ENCODE results near the gene TBC1D1. TPM values are rescaled to one million over a fixed set of nuclear protein-coding genes. Genes with fewer than 3 reads are reported as not detected.

The TBC1D1 gene
- total RNA-seq, 1 donor from 2014 or later: 78.9 TPM

GRCh38 chr4:37858112-37858511, 32.8 kb upstream of the TBC1D1 start:
- DNase-seq (ENCODE audit: low spot score in 2 of 2, unreplicated experiment in 2 of 2): no peak
- TF ChIP-seq CTCF (IDR thresholded peaks at IDR 0.05; ENCODE audit: unreplicated experiment): no peak
- Mint-ChIP-seq H3K36me3 (peaks cover 18% of the 10 kb centered on the region), H3K27ac (no peak overlapping the region), H3K9me3 (no peaks in the 10 kb centered on the region), H3K27me3 (ENCODE audit: low read depth) (no peaks in the 10 kb centered on the region), H3K4me3 (no peak overlapping the region), H3K4me1 (no peaks in the 10 kb centered on the region)

- Mint-ChIP-seq H3K9me3 (no peaks in the 10 kb centered on the region), H3K27me3 (ENCODE audit: low read depth) (no peaks in the 10 kb centered on the region), H3K27ac (no peak overlapping the region), H3K4me1 (no peaks in the 10 kb centered on the region), H3K4me3 (no peak overlapping the region), H3K36me3 (peaks cover 15% of the 10 kb centered on the region)
- TF ChIP-seq CTCF (IDR thresholded peaks at IDR 0.05; ENCODE audit: unreplicated experiment): no peak
- DNase-seq (ENCODE audit: low spot score in 2 of 2, unreplicated experiment in 2 of 2): no peak
Observed at GRCh38 chr4:37858872-37859271, 32.0 kb upstream of the TBC1D1 start.

- H3K27me3 Mint-ChIP-seq (ENCODE audit: low read depth): no peaks in the 10 kb centered on the region
- peaks cover 13% of the 10 kb centered on the region for H3K36me3 Mint-ChIP-seq
- H3K9me3 Mint-ChIP-seq: no peaks in the 10 kb centered on the region
- DNase-seq (ENCODE audit: low spot score in 2 of 2, unreplicated experiment in 2 of 2): no peak
- TF ChIP-seq CTCF (IDR thresholded peaks at IDR 0.05; ENCODE audit: unreplicated experiment): no peak
- H3K4me1 Mint-ChIP-seq: no peaks in the 10 kb centered on the region
- H3K27ac Mint-ChIP-seq: no peak overlapping the region
- no peak overlapping the region for H3K4me3 Mint-ChIP-seq
Observed at GRCh38 chr4:37860266-37860665, 30.6 kb upstream of the TBC1D1 start.

GRCh38 chr4:37862961-37863360, 27.9 kb upstream of the TBC1D1 start:
- Mint-ChIP-seq H3K27me3 (ENCODE audit: low read depth) (no peaks in the 10 kb centered on the region), H3K4me3 (no peak overlapping the region), H3K36me3 (peaks cover 25% of the 10 kb centered on the region), H3K27ac (no peak overlapping the region), H3K9me3 (peaks cover 11% of the 10 kb centered on the region), H3K4me1 (no peaks in the 10 kb centered on the region)
- no peak for TF ChIP-seq CTCF (IDR thresholded peaks at IDR 0.05; ENCODE audit: unreplicated experiment)
- DNase-seq (ENCODE audit: low spot score in 2 of 2, unreplicated experiment in 2 of 2): no peak

- DNase-seq (ENCODE audit: low spot score in 2 of 2, unreplicated experiment in 2 of 2): no peak
- no peak overlapping the region for H3K4me3 Mint-ChIP-seq
- peaks cover 11% of the 10 kb centered on the region for H3K9me3 Mint-ChIP-seq
- H3K27me3 Mint-ChIP-seq (ENCODE audit: low read depth): no peaks in the 10 kb centered on the region
- H3K36me3 Mint-ChIP-seq: peaks cover 25% of the 10 kb centered on the region
- TF ChIP-seq CTCF (IDR thresholded peaks at IDR 0.05; ENCODE audit: unreplicated experiment): no peak
- H3K4me1 Mint-ChIP-seq: no peaks in the 10 kb centered on the region
- H3K27ac Mint-ChIP-seq: no peak overlapping the region
Observed at GRCh38 chr4:37864786-37865185, 26.1 kb upstream of the TBC1D1 start.

- DNase-seq (ENCODE audit: low spot score in 2 of 2, unreplicated experiment in 2 of 2): no peak
- H3K4me3 Mint-ChIP-seq: no peak overlapping the region
- H3K27me3 Mint-ChIP-seq (ENCODE audit: low read depth): no peaks in the 10 kb centered on the region
- no peak overlapping the region for H3K27ac Mint-ChIP-seq
- H3K4me1 Mint-ChIP-seq: no peaks in the 10 kb centered on the region
- no peak for TF ChIP-seq CTCF (IDR thresholded peaks at IDR 0.05; ENCODE audit: unreplicated experiment)
- peaks cover 11% of the 10 kb centered on the region for H3K9me3 Mint-ChIP-seq
- H3K36me3 Mint-ChIP-seq: peaks cover 25% of the 10 kb centered on the region
Observed at GRCh38 chr4:37865450-37865849, 25.4 kb upstream of the TBC1D1 start.

All from mesothelial cell of epicardium (in vitro differentiated cells).